ENCODE data around the gene IGSF9B. TPM values are rescaled to one million over a fixed set of nuclear protein-coding genes. Genes with fewer than 3 reads are reported as not detected.

IGSF9B gene
- total and polyA plus RNA-seq, 2 experiments from 2014 or later, result 0.30 to 0.65 TPM

GRCh38 chr11:133919330-133920108 lies 37.2 kb downstream of the IGSF9B start:
- Histone ChIP-seq H2AFZ (no peak overlapping the region), H3K27me3 (peaks cover 3% of the 10 kb centered on the region), H3K4me2 (no peak overlapping the region), H3K4me3 (no peak overlapping the region), H4K20me1 (ENCODE audit: insufficient read depth, poor library complexity, severe bottlenecking) (no peaks in the 10 kb centered on the region), H3K9me2 (replicated peaks; ENCODE audit: insufficient read depth) (no peaks in the 10 kb centered on the region), H3K36me3 (replicated peaks; ENCODE audit: insufficient read depth, low read depth) (no peaks in the 10 kb centered on the region), H3K79me2 (no peaks in the 10 kb centered on the region), H3K27ac (no peak overlapping the region), H3K9me3 (ENCODE audit: low read depth) (no peaks in the 10 kb centered on the region), H3K4me1 (ENCODE audit: insufficient read depth) (no peaks in the 10 kb centered on the region)
- no peak for TF ChIP-seq CTCF (IDR thresholded peaks at IDR 0.05; ENCODE audit: poor library complexity)
- no peak for DNase-seq (ENCODE audit: low spot score)
- WGBS (ENCODE audit: low lambda C conversion rate, missing lambda C conversion rate), result 95% methylated on average over 34 of the region's 66 CpGs

GRCh38 chr11:133918608-133919260 lies 38.0 kb downstream of the IGSF9B start:
- no peaks in the 10 kb centered on the region for H3K9me3 ChIP-seq (ENCODE audit: low read depth)
- no peaks in the 10 kb centered on the region for H3K4me1 ChIP-seq (ENCODE audit: insufficient read depth)
- TF ChIP-seq EZH2 (IDR thresholded peaks at IDR 0.05; ENCODE audit: borderline replicate concordance) (no peak), CTCF (IDR thresholded peaks at IDR 0.05; ENCODE audit: poor library complexity) (no peak), EZH2phosphoT487 (IDR thresholded peaks at IDR 0.05; ENCODE audit: low read depth, severe bottlenecking, unreplicated experiment) (no peak)
- no peak overlapping the region for H2AFZ ChIP-seq
- peak overlapping the region; percentile 65 for H3K4me2 ChIP-seq
- DNase-seq (ENCODE audit: low spot score), result no peak
- no peak overlapping the region for H3K27ac ChIP-seq
- no peak overlapping the region for H3K4me3 ChIP-seq
- no peaks in the 10 kb centered on the region for H3K79me2 ChIP-seq
- H4K20me1 ChIP-seq (ENCODE audit: insufficient read depth, poor library complexity, severe bottlenecking), result no peaks in the 10 kb centered on the region
- H3K9me2 ChIP-seq (replicated peaks; ENCODE audit: insufficient read depth), result no peaks in the 10 kb centered on the region
- H3K36me3 ChIP-seq (replicated peaks; ENCODE audit: insufficient read depth, low read depth), result no peaks in the 10 kb centered on the region
- 46% methylated on average over 10 of the region's 26 CpGs for WGBS (ENCODE audit: low lambda C conversion rate, missing lambda C conversion rate)
- H3K27me3 ChIP-seq, result peaks cover 3% of the 10 kb centered on the region

GRCh38 chr11:133917921-133918607 lies 38.7 kb downstream of the IGSF9B start:
- Histone ChIP-seq H2AFZ (no peak overlapping the region), H3K36me3 (replicated peaks; ENCODE audit: insufficient read depth, low read depth) (no peaks in the 10 kb centered on the region), H3K27ac (no peak overlapping the region), H3K9me3 (ENCODE audit: low read depth) (no peaks in the 10 kb centered on the region), H3K4me2 (peak overlapping the region; percentile 65), H3K79me2 (no peaks in the 10 kb centered on the region), H3K4me1 (ENCODE audit: insufficient read depth) (no peaks in the 10 kb centered on the region), H3K9me2 (replicated peaks; ENCODE audit: insufficient read depth) (no peaks in the 10 kb centered on the region), H4K20me1 (ENCODE audit: insufficient read depth, poor library complexity, severe bottlenecking) (no peaks in the 10 kb centered on the region), H3K27me3 (peaks cover 3% of the 10 kb centered on the region), H3K4me3 (no peak overlapping the region)
- DNase-seq (ENCODE audit: low spot score), result no peak
- WGBS (ENCODE audit: low lambda C conversion rate, missing lambda C conversion rate), result 53% methylated on average over 14 of the region's 52 CpGs
- TF ChIP-seq EZH2 (IDR thresholded peaks at IDR 0.05; ENCODE audit: borderline replicate concordance) (no peak), EZH2phosphoT487 (IDR thresholded peaks at IDR 0.05; ENCODE audit: low read depth, severe bottlenecking, unreplicated experiment) (no peak), CTCF (IDR thresholded peaks at IDR 0.05; ENCODE audit: poor library complexity) (no peak)
